ENCODE data around the gene TCF12.

TCF12 gene

GRCh38 chr15:57167821-57168395 lies 249.5 kb downstream of the TCF12 start:
- no peak overlapping the region for H3K4me3 ChIP-seq (ENCODE audit: low read depth, low read length)
- TF ChIP-seq, protein P1, sequence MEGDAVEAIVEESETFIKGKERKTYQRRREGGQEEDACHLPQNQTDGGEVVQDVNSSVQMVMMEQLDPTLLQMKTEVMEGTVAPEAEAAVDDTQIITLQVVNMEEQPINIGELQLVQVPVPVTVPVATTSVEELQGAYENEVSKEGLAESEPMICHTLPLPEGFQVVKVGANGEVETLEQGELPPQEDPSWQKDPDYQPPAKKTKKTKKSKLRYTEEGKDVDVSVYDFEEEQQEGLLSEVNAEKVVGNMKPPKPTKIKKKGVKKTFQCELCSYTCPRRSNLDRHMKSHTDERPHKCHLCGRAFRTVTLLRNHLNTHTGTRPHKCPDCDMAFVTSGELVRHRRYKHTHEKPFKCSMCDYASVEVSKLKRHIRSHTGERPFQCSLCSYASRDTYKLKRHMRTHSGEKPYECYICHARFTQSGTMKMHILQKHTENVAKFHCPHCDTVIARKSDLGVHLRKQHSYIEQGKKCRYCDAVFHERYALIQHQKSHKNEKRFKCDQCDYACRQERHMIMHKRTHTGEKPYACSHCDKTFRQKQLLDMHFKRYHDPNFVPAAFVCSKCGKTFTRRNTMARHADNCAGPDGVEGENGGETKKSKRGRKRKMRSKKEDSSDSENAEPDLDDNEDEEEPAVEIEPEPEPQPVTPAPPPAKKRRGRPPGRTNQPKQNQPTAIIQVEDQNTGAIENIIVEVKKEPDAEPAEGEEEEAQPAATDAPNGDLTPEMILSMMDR (IDR thresholded peaks at IDR 0.05; ENCODE audit: control insufficient read depth, extremely low read depth, insufficient read depth): no peak
- no peak for DNase-seq (ENCODE audit: low read depth)

DNA sequence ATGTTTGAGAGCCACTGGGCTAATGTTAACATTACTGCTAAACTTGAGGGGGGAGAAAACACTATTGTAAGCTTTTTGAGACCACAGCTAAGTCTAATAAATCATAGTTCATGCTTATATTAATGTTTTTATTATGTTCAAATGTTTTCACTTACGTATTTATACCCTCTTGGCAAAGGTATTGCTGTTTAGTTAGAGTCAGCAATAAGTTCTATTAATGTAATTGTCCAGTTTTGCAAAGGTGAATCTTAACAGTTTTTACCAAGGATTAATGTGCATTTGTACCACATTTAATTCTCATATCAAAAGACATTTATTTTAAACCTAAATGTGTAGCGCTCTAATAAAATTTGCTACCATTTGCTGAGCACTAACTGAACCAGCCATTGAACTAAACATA lies 251.2 kb downstream of the TCF12 start:
- no peak overlapping the region for H3K4me3 ChIP-seq (ENCODE audit: low read depth, low read length)
- DNase-seq (ENCODE audit: low read depth): no peak
- TF ChIP-seq, protein P1 (IDR thresholded peaks at IDR 0.05; ENCODE audit: control insufficient read depth, extremely low read depth, insufficient read depth): no peak

GRCh38 chr15:57171426-57171825 lies 253.0 kb downstream of the TCF12 start:
- TF ChIP-seq, protein P1 (IDR thresholded peaks at IDR 0.05; ENCODE audit: control insufficient read depth, extremely low read depth, insufficient read depth): no peak
- no peak overlapping the region for H3K4me3 ChIP-seq (ENCODE audit: low read depth, low read length)
- DNase-seq (ENCODE audit: low read depth): no peak

DNA sequence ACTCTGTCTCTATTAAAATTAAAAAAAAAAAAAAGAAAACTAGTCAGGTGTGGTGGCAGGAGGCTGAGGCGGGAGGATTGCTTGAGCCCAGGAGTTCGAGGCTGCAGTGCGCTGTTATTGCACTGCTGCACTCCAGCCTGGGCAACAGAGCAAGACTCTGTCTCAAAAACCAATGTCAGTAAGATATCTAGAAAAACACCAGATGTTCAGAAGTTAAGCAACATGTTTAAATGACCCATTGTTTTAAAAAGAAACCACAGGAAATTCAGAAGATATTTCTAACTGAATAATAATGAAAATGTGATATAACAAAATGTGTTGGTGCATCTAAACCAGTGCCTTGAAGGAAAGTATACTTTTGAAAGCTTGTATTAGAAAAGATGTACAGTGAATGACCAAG lies 254.5 kb downstream of the TCF12 start:
- TF ChIP-seq, protein P1 (IDR thresholded peaks at IDR 0.05; ENCODE audit: control insufficient read depth, extremely low read depth, insufficient read depth): no peak
- no peak overlapping the region for H3K4me3 ChIP-seq (ENCODE audit: low read depth, low read length)
- no peak for DNase-seq (ENCODE audit: low read depth)

- H3K4me3 ChIP-seq (ENCODE audit: low read depth, low read length): no peak overlapping the region
- TF ChIP-seq, protein P1 (IDR thresholded peaks at IDR 0.05; ENCODE audit: control insufficient read depth, extremely low read depth, insufficient read depth): no peak
- DNase-seq (ENCODE audit: low read depth): no peak
These were observed 264.6 kb downstream of the TCF12 start for GRCh38 chr15:57183041-57183440.

DNA sequence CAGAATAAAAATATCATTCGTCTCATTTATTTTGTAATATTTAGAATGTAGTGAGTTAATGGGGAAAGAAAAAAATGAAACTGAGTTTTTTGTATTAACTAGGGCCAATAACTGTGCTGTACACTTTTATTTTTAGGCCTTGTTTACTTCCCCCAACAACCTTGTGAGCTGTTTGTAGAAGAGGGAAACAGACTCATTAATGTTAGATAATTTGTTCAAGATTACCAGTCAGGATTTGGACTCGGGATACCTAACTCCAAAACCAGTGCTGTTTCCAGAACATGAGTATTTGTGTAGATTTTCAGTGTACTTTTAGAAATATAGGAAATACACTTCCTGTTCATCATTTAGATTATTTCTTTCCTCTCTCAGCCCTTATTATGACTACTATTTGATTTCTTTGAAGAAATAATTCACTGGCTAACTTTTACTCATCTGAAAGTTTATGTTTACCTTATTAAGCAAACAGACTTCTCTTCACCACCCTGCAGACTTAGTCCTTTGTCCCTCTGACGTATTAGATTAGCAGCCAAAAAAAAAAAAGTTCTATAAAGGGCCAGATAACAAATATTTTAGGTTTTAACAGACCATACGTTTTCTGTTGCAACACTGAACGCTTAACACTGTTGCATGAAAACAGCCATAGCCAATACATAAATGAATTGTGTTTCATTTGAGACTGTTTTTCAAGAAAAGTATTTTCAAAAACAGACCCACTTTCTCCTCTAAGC lies 265.3 kb downstream of the TCF12 start:
- TF ChIP-seq, protein P1 (IDR thresholded peaks at IDR 0.05; ENCODE audit: control insufficient read depth, extremely low read depth, insufficient read depth): no peak
- DNase-seq (ENCODE audit: low read depth): no peak

DNA sequence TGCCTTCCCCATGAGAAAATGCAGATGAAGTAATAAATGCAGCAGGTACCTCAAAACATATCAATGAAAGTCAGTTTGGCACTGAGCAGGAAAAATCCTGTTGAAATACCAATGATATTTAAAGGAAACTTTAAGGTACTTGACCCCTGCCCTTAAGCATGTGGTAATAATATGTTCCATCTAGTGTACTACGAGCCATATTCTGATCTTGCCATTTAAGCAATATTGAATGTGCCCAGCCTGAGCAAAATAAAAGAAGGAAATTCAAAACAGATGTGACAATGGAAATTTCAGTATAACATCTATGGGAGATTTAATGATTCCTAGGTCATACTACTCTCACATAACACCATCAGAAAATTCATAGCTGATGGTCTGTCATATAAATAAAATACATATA lies 266.1 kb downstream of the TCF12 start:
- no peak overlapping the region for H3K4me3 ChIP-seq (ENCODE audit: low read depth, low read length)
- TF ChIP-seq, protein P1 (IDR thresholded peaks at IDR 0.05; ENCODE audit: control insufficient read depth, extremely low read depth, insufficient read depth): no peak
- DNase-seq (ENCODE audit: low read depth): no peak

More for the DNA sequence above, 265.3 kb downstream of the TCF12 start:
- H3K4me3 ChIP-seq (ENCODE audit: low read depth, low read length): no peak overlapping the region
